Cardiac fibroblast (primary cell): Measurements from ENCODE around the gene SLC22A17.

ENCODE experiments used
- DNase-seq, 2 donors: peaks; one replicate each; pipeline versions ENCODE4 v3.0.0 to v3.0.0-alpha.2; 2010; ENCODE audit warnings: low read depth in 2 of 2
- H3K4me3 ChIP-seq, 2 donors: replicated peaks in 1 of 2; 1 replicate in 1 of 2; 2 replicates in 1 of 2; pipeline ENCODE4 v1.5.1; 2011; ENCODE audit warnings: low read depth in 2 of 2, low read length in 2 of 2, mild to moderate bottlenecking in 2 of 2, moderate library complexity in 1 of 2
- TF ChIP-seq, protein P1 (sequence below): IDR thresholded peaks from one replicate; pipeline ENCODE4 v1.5.1; 2011; ENCODE audit warnings: low read depth, mild to moderate bottlenecking, low read length, inconsistent platforms

Gene SLC22A17

GRCh38 chr14:23361320-23361719 is 8.6 kb upstream of the SLC22A17 start:
- TF ChIP-seq, protein P1, sequence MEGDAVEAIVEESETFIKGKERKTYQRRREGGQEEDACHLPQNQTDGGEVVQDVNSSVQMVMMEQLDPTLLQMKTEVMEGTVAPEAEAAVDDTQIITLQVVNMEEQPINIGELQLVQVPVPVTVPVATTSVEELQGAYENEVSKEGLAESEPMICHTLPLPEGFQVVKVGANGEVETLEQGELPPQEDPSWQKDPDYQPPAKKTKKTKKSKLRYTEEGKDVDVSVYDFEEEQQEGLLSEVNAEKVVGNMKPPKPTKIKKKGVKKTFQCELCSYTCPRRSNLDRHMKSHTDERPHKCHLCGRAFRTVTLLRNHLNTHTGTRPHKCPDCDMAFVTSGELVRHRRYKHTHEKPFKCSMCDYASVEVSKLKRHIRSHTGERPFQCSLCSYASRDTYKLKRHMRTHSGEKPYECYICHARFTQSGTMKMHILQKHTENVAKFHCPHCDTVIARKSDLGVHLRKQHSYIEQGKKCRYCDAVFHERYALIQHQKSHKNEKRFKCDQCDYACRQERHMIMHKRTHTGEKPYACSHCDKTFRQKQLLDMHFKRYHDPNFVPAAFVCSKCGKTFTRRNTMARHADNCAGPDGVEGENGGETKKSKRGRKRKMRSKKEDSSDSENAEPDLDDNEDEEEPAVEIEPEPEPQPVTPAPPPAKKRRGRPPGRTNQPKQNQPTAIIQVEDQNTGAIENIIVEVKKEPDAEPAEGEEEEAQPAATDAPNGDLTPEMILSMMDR, result no peak
- DNase-seq, result peak; percentile 36 to 64
- H3K4me3 ChIP-seq, result no peak overlapping the region

DNA sequence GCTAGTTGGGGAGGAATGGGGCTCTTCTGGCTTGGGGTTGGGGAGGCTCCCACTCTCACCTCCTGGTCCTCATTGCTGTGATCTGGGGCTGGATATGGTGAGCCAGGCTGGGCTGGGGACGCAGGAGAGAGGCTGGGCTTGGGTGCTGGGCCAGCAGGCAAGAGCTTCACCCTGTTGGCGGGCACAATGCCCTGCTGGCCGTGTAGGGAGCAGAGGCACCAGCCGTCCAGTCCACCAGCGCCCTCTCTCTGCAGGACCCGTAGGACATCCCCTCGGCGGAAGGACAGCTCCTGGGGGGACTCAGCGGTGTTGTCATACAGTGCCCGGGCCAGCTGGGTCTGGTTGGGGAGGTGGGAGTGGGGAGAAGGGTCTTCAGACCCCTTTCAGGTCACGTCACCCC is 7.8 kb upstream of the SLC22A17 start:
- no peak overlapping the region for H3K4me3 ChIP-seq
- no peak for DNase-seq
- TF ChIP-seq, protein P1, result no peak

DNA sequence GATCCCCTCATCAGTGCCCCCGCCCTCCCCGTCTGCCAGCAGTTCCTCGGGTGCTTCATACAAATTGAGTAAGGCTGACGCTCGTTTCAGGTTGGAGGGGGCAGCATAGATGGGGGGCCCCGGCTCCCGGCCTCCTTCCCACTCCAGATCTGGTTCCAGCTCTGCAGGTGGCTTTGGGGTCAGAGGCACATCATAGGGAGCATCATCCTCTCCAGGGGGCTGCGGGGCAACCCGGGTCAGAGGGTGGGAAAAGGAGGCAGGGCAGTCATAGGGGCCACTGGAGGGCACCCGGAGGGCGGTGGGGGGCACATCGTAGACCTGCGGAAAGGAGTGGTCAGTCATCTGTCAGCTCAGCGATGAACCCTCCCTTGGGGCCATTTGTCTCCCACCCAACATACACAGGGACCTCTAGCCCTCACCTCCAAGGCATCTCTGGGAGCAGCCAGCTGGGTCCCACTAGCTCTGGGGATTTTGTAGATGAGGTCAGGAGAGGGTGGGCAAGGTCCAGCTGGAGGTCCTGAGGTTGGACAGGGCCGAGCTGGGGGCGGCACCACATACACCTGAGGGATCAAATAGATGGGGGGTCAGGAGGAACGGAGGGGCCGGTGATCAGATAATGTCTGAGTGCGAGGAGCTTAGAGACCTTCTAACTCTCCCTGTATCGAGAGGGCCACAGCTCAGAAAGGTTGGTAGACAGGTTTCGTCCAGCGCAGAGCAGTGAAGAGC is 7.2 kb upstream of the SLC22A17 start:
- DNase-seq, result no peak
- no peak overlapping the region for H3K4me3 ChIP-seq
- TF ChIP-seq, protein P1, result no peak

- H3K4me3 ChIP-seq, result no peak overlapping the region
- TF ChIP-seq, protein P1, result no peak
- no peak for DNase-seq
These were observed 6.5 kb upstream of the SLC22A17 start for GRCh38 chr14:23359167-23359626.

DNA sequence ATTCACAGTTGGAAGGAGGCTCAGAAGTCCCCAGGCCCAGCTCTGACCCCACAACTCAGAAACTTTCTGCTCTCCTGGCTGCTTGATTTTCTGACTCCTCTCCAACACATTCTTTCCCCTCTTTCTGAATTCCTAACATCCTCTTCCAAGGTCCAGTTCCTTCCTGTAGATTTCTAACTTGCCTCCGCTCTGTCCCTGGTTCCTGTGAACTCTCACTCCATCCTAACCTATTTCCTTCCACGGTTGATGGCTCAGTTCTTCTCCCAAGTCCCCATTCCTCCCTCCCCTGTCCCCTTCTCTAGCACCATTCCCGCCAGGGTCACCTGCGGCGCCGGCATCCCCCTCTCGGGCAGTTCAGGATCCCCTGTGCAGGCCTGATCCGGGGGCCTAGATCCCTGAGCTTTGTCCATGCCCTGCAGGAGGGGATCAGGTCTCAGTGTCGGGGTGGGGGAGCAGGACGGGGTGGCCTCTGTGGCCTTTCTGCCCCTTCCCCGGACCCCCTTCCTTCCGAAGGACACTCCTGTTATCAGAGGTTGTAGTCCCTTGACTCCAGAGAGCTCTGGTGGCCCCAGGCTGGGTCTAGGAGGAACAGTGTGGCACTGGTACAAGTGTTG is 6.0 kb upstream of the SLC22A17 start:
- TF ChIP-seq, protein P1, result no peak
- H3K4me3 ChIP-seq, result no peak overlapping the region
- DNase-seq, result no peak

- DNase-seq, result no peak
- no peak overlapping the region for H3K4me3 ChIP-seq
- TF ChIP-seq, protein P1, result no peak
These were observed 5.4 kb upstream of the SLC22A17 start for GRCh38 chr14:23358042-23358441.
